Heart right ventricle (tissue), 16 donors: ENCODE results near the gene MPP1. TPM values are rescaled to one million over a fixed set of nuclear protein-coding genes. Genes with fewer than 3 reads are reported as not detected.

Experiments used
- ATAC-seq, 8 donors: fragments of 200-7000 bp; cut with Tn5 transposase; one replicate each; pipeline ENCODE4 v1.9.1; 2020; ENCODE audit warnings: mild to moderate bottlenecking in 8 of 8, moderate library complexity in 8 of 8, moderate number of reproducible peaks in 1 of 8
- DNase-seq, 2 donors: peaks; one replicate each; pipeline ENCODE4 v3.0.0-alpha.2; 2020
- H3K27ac ChIP-seq, 10 donors: fragments of 200-600 bp; sonication (generic) in 2 of 10; one replicate each; pipeline versions ENCODE4 v1.5.0 to v1.8.0; 2020 to 2022; ENCODE audit warnings: mild to moderate bottlenecking in 3 of 10
- H3K27me3 ChIP-seq, 7 donors: fragments of 200-600 bp; one replicate each; pipeline ENCODE4 v1.8.0; 2021 to 2022; ENCODE audit warnings: mild to moderate bottlenecking in 2 of 7
- H3K36me3 ChIP-seq, 9 donors: fragments of 200-600 bp; sonication (generic) in 1 of 9; one replicate each; pipeline versions ENCODE4 v1.5.0 to v1.8.0; 2020 to 2022; ENCODE audit warnings: mild to moderate bottlenecking in 2 of 9
- H3K4me1 ChIP-seq, 9 donors: fragments of 200-600 bp; sonication (generic) in 1 of 9; one replicate each; pipeline versions ENCODE4 v1.5.0 to v1.8.0; 2020 to 2022; ENCODE audit warnings: mild to moderate bottlenecking in 4 of 9
- H3K4me3 ChIP-seq, 10 donors: fragments of 200-600 bp; sonication (generic) in 2 of 10; one replicate each; pipeline versions ENCODE4 v1.5.0 to v1.8.0; 2020 to 2022; ENCODE audit warnings: mild to moderate bottlenecking in 7 of 10, moderate library complexity in 2 of 10
- H3K9me3 ChIP-seq, 11 donors: fragments of 200-600 bp in 10 of 11; sonication (generic) in 2 of 11; one replicate each; pipeline versions ENCODE4 v1.5.0 to v1.8.0; 2013 to 2022; ENCODE audit warnings: mild to moderate bottlenecking in 2 of 11, control low read depth in 1 of 11, moderate library complexity in 1 of 11
- CTCF ChIP-seq, 9 donors: fragments of 200-600 bp; sonication (generic) in 2 of 9; IDR thresholded peaks; one replicate each; pipeline versions ENCODE4 v1.5.0 to v1.8.0; 2021 to 2022; ENCODE audit warnings: antibody characterized with exemption in 9 of 9, mild to moderate bottlenecking in 5 of 9, moderate library complexity in 1 of 9
- WGBS, 2 donors: extraction: QIAGEN DNeasy Blood & Tissue Kit; methylation state at CpG; one replicate each; pipeline ENCODE4 v1.1.7; 2013; ENCODE audit warnings: inconsistent platforms in 1 of 2; 5-methylcytosine and 5-hydroxymethylcytosine counted together
- intact Hi-C, 10 donors: fragments of 100-400 bp; cut with DNase I; formaldehyde crosslinking; loops; one replicate each; pipeline versions ENCODE4 v1.11.1 to v1.14.2; 2022
- polyA plus RNA-seq, 2 donors: library from polyadenylated mRNA; stranded (reverse); fragments of 200-250 nt; gene quantifications; one replicate each; pipeline ENCODE4 v1.2.3, GENCODE V29; 2013
- total RNA-seq, 10 donors: library from RNA; stranded (reverse); fragmentation: NEBNext Ultra II Directional in 3 of 10; extraction: Animal tissue kit (Norgen Biotek cat#: 25700) in 3 of 10; gene quantifications; one replicate each; pipeline versions ENCODE4 v1.2.1 to v1.2.4, GENCODE V29; 2021 to 2023
- donor health status: Arrhythmogenic right ventricular cardiomyopathy.
- donor health status: ischemic (EF 13 %, LVEDD 7.1; RV severe dilation, severe dysfunction).
- donor health status: healthy with polysubstance abuse.
- donor health status: DM: no; HTN: yes; CAD: no.
- donor health status: DM: no; HTN: no; CAD: no.
- donor health status: ischemic (EF 25% LVEDD 6.9; RV normal size, moderate dysfunction).
- donor health status: ischemic (EF 25% LVEDD 5.7; RV mildly dilated, moderate dysfunction).
- donor health status: healthy.
- donor health status: DM: yes; HTN: yes; CAD: no.
- donor health status: Ischemic cardiomyopathy.
- donor health status: ischemic (EF 35%, LVEDD 5.7; RV mildly dilated, moderate dysfunction).
- donor health status: nonischemic (EF 11% LVEDD 7.7; RV severe dilation, severe dysfunction).
- donor health status: DM: yes; HTN: yes; CAD: no.
- donor health status: PGD.
- donor health status: ischemic (EF 29% LVEDD 5.4; RV normal size, mild dysfunction).
- donor health status: nonischemic (EF 23%, LVEDD 6.1; RV moderate dilation, normal function).

MPP1 gene
- total and polyA plus RNA-seq, 12 donors = 18.4 to 50.6 (median 39.6) TPM

GRCh38 chrX:154793084-154793795 is 12.0 kb downstream of the MPP1 start:
- intact Hi-C loops = no loop called here
- Histone ChIP-seq H3K36me3 (peaks cover 0 to 15% (median 0%) of the 10 kb centered on the region in 9 donors), H3K4me3 (no peak overlapping the region), H3K9me3 (no peaks in the 10 kb centered on the region), H3K27ac (no peak overlapping the region), H3K27me3 (no peaks in the 10 kb centered on the region), H3K4me1 (peaks cover 0 to 8% (median 0%) of the 10 kb centered on the region in 9 donors)
- 91 to 94% methylated on average over 7 of the region's 7 CpGs for WGBS, 2 donors
- ATAC-seq (no peak), DNase-seq (no peak)
- TF ChIP-seq CTCF (IDR thresholded peaks at IDR 0.05) = no peak

- intact Hi-C loops = no loop called here
- WGBS, 2 donors = 92 to 96% methylated on average over 8 of the region's 8 CpGs
- H3K4me3 ChIP-seq = no peak overlapping the region
- H3K36me3 ChIP-seq = peaks cover 0 to 19% (median 0%) of the 10 kb centered on the region in 9 donors
- H3K27ac ChIP-seq = no peak overlapping the region
- ATAC-seq (no peak), DNase-seq (no peak)
- no peaks in the 10 kb centered on the region for H3K9me3 ChIP-seq
- TF ChIP-seq CTCF (IDR thresholded peaks at IDR 0.05) = no peak
- no peaks in the 10 kb centered on the region for H3K27me3 ChIP-seq
- peaks cover 0 to 3% (median 0%) of the 10 kb centered on the region in 9 donors for H3K4me1 ChIP-seq
Measured at GRCh38 chrX:154791939-154792338, 13.3 kb downstream of the MPP1 start.

- TF ChIP-seq CTCF (IDR thresholded peaks at IDR 0.05) = no peak
- ATAC-seq (no peak), DNase-seq (no peak)
- Histone ChIP-seq H3K4me3 (no peak overlapping the region), H3K9me3 (no peaks in the 10 kb centered on the region), H3K27me3 (no peaks in the 10 kb centered on the region), H3K4me1 (peaks cover 0 to 3% (median 0%) of the 10 kb centered on the region in 9 donors), H3K27ac (no peak overlapping the region), H3K36me3 (peaks cover 0 to 19% (median 0%) of the 10 kb centered on the region in 9 donors)
- WGBS, 2 donors = 67 to 75% methylated on average over 4 of the region's 4 CpGs
- intact Hi-C loops = no loop called here
Measured at GRCh38 chrX:154791467-154791866, 13.8 kb downstream of the MPP1 start.

- ATAC-seq = no peak
- Histone ChIP-seq H3K4me3 (no peak overlapping the region), H3K27ac (no peak overlapping the region), H3K27me3 (no peaks in the 10 kb centered on the region), H3K36me3 (peaks cover 0 to 42% (median 0%) of the 10 kb centered on the region in 9 donors), H3K4me1 (no peaks in the 10 kb centered on the region), H3K9me3 (no peaks in the 10 kb centered on the region)
- intact Hi-C loops = no loop called here
- 52 to 55% methylated on average over 6 of the region's 6 CpGs for WGBS, 2 donors
- no peak for TF ChIP-seq CTCF (IDR thresholded peaks at IDR 0.05)
- no peak for DNase-seq
Measured at GRCh38 chrX:154785716-154786115, 19.6 kb downstream of the MPP1 start.
